ENCODE measurements around the gene FMO3.

Gene FMO3

DNA sequence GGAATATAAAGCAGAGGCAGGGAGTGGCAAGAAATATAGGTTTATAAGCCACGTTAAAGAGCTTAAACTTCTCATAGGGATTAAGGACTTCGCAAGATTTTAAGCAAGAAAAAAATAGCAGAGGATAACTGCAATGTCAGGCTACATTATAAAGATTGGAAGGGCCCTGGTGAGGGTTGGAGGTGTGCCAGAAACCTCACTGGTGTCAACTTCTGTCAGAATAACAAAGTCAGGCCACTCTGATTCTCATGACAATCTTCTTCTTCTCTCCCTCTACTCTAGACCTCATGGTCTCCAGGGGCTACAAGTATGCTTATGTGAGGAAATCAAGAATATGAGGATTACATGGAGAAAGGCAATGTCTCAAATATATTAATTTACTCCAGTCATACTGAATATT, 61.8 kb downstream of the FMO3 start:
- TF ChIP-seq CREB1 (IDR thresholded peaks at IDR 0.05; ENCODE audit: low read depth) (no peak), ZBTB7A (IDR thresholded peaks at IDR 0.05; ENCODE audit: low read depth) (no peak), RAD21 (IDR thresholded peaks at IDR 0.05; ENCODE audit: low read depth) (no peak), YY1 (IDR thresholded peaks at IDR 0.05; ENCODE audit: low read depth) (no peak), NFIC (IDR thresholded peaks at IDR 0.05) (no peak), FOXM1 (IDR thresholded peaks at IDR 0.05; ENCODE audit: borderline replicate concordance, low read depth) (no peak), TCF12 (IDR thresholded peaks at IDR 0.05; ENCODE audit: low read depth) (no peak), CEBPB (IDR thresholded peaks at IDR 0.05) (no peak), EP300 (IDR thresholded peaks at IDR 0.05; ENCODE audit: borderline replicate concordance) (no peak), TAF1 (IDR thresholded peaks at IDR 0.05; ENCODE audit: low read depth) (no peak)
- TF ChIP-seq, protein P1, sequence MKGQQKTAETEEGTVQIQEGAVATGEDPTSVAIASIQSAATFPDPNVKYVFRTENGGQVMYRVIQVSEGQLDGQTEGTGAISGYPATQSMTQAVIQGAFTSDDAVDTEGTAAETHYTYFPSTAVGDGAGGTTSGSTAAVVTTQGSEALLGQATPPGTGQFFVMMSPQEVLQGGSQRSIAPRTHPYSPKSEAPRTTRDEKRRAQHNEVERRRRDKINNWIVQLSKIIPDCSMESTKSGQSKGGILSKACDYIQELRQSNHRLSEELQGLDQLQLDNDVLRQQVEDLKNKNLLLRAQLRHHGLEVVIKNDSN (IDR thresholded peaks at IDR 0.05) = no peak
- TF ChIP-seq, protein P2, sequence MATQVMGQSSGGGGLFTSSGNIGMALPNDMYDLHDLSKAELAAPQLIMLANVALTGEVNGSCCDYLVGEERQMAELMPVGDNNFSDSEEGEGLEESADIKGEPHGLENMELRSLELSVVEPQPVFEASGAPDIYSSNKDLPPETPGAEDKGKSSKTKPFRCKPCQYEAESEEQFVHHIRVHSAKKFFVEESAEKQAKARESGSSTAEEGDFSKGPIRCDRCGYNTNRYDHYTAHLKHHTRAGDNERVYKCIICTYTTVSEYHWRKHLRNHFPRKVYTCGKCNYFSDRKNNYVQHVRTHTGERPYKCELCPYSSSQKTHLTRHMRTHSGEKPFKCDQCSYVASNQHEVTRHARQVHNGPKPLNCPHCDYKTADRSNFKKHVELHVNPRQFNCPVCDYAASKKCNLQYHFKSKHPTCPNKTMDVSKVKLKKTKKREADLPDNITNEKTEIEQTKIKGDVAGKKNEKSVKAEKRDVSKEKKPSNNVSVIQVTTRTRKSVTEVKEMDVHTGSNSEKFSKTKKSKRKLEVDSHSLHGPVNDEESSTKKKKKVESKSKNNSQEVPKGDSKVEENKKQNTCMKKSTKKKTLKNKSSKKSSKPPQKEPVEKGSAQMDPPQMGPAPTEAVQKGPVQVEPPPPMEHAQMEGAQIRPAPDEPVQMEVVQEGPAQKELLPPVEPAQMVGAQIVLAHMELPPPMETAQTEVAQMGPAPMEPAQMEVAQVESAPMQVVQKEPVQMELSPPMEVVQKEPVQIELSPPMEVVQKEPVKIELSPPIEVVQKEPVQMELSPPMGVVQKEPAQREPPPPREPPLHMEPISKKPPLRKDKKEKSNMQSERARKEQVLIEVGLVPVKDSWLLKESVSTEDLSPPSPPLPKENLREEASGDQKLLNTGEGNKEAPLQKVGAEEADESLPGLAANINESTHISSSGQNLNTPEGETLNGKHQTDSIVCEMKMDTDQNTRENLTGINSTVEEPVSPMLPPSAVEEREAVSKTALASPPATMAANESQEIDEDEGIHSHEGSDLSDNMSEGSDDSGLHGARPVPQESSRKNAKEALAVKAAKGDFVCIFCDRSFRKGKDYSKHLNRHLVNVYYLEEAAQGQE (IDR thresholded peaks at IDR 0.05; ENCODE audit: low read depth) = no peak
- TF ChIP-seq, protein P3, sequence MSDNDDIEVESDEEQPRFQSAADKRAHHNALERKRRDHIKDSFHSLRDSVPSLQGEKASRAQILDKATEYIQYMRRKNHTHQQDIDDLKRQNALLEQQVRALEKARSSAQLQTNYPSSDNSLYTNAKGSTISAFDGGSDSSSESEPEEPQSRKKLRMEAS (IDR thresholded peaks at IDR 0.05) = no peak

DNA sequence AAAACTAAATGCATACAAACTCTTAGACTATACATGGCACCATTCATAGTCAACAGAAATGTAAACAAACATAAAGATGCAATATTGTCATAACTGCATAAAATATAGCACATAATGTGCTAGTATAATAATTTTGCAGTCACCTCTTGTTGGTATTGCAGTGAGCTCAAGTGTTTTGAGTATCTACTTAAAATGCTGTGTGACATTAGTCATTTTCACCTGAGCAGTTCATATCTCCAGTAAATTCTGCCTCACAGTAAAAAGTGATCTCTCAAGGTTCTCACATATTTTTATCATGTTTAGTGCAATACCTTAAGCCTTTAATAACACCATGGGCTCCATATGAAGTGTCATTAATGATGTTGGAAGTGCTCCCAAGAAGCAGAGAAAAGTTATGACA, 64.8 kb downstream of the FMO3 start:
- TF ChIP-seq RAD21 (IDR thresholded peaks at IDR 0.05; ENCODE audit: low read depth) (no peak), YY1 (IDR thresholded peaks at IDR 0.05; ENCODE audit: low read depth) (no peak), CREB1 (IDR thresholded peaks at IDR 0.05; ENCODE audit: low read depth) (no peak), EGR1 (IDR thresholded peaks at IDR 0.05) (no peak), EP300 (IDR thresholded peaks at IDR 0.05; ENCODE audit: borderline replicate concordance) (no peak), TCF12 (IDR thresholded peaks at IDR 0.05; ENCODE audit: low read depth) (no peak), TAF1 (IDR thresholded peaks at IDR 0.05; ENCODE audit: low read depth) (no peak), NFIC (IDR thresholded peaks at IDR 0.05) (no peak), CEBPB (IDR thresholded peaks at IDR 0.05) (no peak), TEAD4 (IDR thresholded peaks at IDR 0.05) (no peak), FOXM1 (IDR thresholded peaks at IDR 0.05; ENCODE audit: borderline replicate concordance, low read depth) (no peak), ZBTB7A (IDR thresholded peaks at IDR 0.05; ENCODE audit: low read depth) (no peak)
- TF ChIP-seq, protein P3 (IDR thresholded peaks at IDR 0.05) = no peak
- TF ChIP-seq, protein P2 (IDR thresholded peaks at IDR 0.05; ENCODE audit: low read depth) = no peak
- TF ChIP-seq, protein P1 (IDR thresholded peaks at IDR 0.05) = no peak

DNA sequence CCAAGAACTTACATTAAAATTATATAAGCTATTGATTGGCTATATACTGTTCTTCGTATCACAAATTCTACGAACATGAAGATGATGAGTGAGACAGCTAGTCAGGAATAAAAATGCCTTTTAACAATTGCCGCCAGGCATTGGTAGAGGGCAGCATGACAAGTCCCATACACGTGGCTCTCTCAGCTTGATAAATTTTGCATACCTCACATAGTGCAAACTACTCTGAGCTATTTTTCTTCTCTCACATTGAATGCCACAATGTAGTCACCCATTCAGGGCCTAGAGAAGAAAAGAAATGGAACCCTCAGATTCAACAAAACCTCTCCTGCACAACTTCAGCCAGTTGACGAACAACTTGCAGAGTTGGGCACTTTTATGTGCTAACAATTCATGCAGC, 67.4 kb downstream of the FMO3 start:
- TF ChIP-seq, protein P3 (IDR thresholded peaks at IDR 0.05) = no peak
- TF ChIP-seq TEAD4 (IDR thresholded peaks at IDR 0.05) = no peak
- TF ChIP-seq YY1 (IDR thresholded peaks at IDR 0.05; ENCODE audit: low read depth) = no peak
- no peak for TF ChIP-seq TCF12 (IDR thresholded peaks at IDR 0.05; ENCODE audit: low read depth)

DNA sequence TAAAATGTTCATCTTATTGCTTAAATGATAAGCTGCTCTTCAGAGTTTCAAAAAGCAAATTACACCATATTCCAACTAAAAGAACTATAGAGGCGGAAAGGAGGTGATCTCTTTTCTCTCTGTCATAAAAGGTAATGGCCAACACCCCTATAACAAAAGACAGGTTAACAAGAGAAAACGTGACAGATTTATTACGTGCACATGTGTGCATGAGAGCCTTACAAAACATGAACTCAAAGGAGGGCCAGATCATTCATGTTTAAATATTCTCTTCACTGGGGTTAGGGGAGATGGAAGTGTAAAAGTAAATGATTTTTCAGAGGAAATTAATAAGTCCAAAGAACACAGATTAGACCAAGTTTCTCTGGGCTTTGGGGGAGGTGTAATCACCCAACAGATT, 67.8 kb downstream of the FMO3 start:
- TF ChIP-seq TEAD4 (IDR thresholded peaks at IDR 0.05) (no peak), RAD21 (IDR thresholded peaks at IDR 0.05; ENCODE audit: low read depth) (no peak), EP300 (IDR thresholded peaks at IDR 0.05; ENCODE audit: borderline replicate concordance) (no peak), ZBTB7A (IDR thresholded peaks at IDR 0.05; ENCODE audit: low read depth) (no peak), TCF12 (IDR thresholded peaks at IDR 0.05; ENCODE audit: low read depth) (no peak), EGR1 (IDR thresholded peaks at IDR 0.05) (no peak), TAF1 (IDR thresholded peaks at IDR 0.05; ENCODE audit: low read depth) (no peak), CREB1 (IDR thresholded peaks at IDR 0.05; ENCODE audit: low read depth) (no peak), FOXM1 (IDR thresholded peaks at IDR 0.05; ENCODE audit: borderline replicate concordance, low read depth) (no peak), NFIC (IDR thresholded peaks at IDR 0.05) (no peak), YY1 (IDR thresholded peaks at IDR 0.05; ENCODE audit: low read depth) (no peak), CEBPB (IDR thresholded peaks at IDR 0.05) (no peak)
- TF ChIP-seq, protein P3 (IDR thresholded peaks at IDR 0.05) = no peak
- TF ChIP-seq, protein P1 (IDR thresholded peaks at IDR 0.05) = no peak
- TF ChIP-seq, protein P2 (IDR thresholded peaks at IDR 0.05; ENCODE audit: low read depth) = no peak
